Activated T-cell treated with anti-CD3 and anti-CD28 coated beads, Interleukin-2, amount 50 U/mL, for 4 hours (primary cell): ENCODE results near the gene PECR. TPM values are rescaled to one million over a fixed set of nuclear protein-coding genes. Genes with fewer than 3 reads are reported as not detected.

Source experiments
- ATAC-seq, 2 donors: fragments of 200-7000 bp; cut with Tn5 transposase; one replicate each; pipeline ENCODE4 v1.10.0; 2021
- DNase-seq: peaks from one replicate; pipeline ENCODE4 v3.0.0-alpha.2; 2020
- H3K27me3 Mint-ChIP-seq: one replicate; pipeline ENCODE4 v1.8.0; 2021; ENCODE audit warnings: low read depth, mixed read lengths
- H3K36me3 Mint-ChIP-seq: one replicate; pipeline ENCODE4 v1.8.0; 2022; ENCODE audit warnings: mixed read lengths; ENCODE audit not compliant: insufficient read depth
- H3K4me1 Mint-ChIP-seq: one replicate; pipeline ENCODE4 v1.8.0; 2021; ENCODE audit warnings: low read depth, mixed read lengths
- H3K4me3 Mint-ChIP-seq: one replicate; pipeline ENCODE4 v1.8.0; 2021; ENCODE audit warnings: mild to moderate bottlenecking, moderate library complexity, mixed read lengths
- H3K9me3 Mint-ChIP-seq: one replicate; pipeline ENCODE4 v1.8.0; 2021; ENCODE audit warnings: mixed read lengths
- total RNA-seq, 3 donors: library from RNA; stranded (reverse); gene quantifications; one replicate each; pipeline ENCODE4 v1.2.1, GENCODE V29; 2021

Gene PECR
- total RNA-seq, 3 donors from 2014 or later = 4.7 to 6.9 (median 6.0) TPM

DNA sequence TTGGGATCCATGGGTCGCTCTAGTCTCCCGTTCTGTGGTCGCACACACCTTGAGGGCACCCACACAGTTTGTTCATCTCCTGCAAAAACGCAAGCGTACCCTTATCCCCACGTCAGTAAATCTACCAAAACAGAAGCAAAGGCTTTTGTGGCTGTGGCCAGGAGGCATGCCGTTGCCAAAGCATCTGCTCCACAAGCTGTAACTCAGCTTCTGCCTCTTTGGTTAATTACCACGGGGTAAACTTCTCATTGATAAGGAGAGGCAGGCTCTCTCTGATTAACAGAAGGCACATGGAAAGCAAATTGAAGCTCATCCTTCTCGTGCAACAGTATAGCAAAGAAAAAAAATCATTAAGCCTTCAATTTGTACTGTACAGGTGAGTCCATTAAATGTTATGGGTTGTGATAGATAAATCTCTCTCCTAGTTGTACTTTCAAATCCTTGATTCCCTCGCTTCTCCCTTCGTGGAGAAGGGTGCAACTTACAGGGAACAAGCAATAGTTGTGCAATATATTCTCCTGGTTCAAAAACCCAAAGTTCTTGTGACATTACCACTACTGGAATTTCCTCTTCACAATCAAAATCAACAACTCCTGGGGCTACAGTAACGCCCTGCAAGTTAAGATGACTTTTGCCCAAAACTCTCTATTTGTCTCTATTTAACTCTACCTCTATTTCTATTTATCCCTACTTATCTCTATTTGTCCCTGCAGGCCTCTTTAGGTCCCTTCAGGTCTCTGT lies 10.3 kb downstream of the PECR start:
- no peak for ATAC-seq
- Mint-ChIP-seq H3K4me1 (peaks cover 33% of the 10 kb centered on the region), H3K27me3 (no peaks in the 10 kb centered on the region), H3K36me3 (peaks cover 20% of the 10 kb centered on the region), H3K9me3 (no peaks in the 10 kb centered on the region), H3K4me3 (no peak overlapping the region)
- no peak for DNase-seq

DNA sequence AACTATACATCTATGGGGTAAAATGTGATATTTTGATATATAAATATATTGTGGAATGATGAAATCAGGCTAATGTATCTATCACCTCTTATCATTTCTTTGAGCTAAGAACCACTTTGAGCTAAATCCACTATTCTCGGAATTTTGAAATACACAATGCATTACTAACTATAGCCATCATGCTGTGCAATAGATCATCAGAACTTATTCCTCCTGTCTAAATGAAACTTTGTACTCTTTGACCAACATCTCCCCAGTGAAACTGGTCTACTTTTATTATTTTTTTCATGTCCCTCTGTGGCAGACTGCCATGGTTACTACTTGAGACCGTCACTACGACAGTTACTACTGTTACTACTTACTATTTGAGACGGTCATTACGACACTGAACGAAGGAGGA lies 11.4 kb downstream of the PECR start:
- Mint-ChIP-seq H3K9me3 (no peaks in the 10 kb centered on the region), H3K36me3 (peaks cover 20% of the 10 kb centered on the region), H3K4me3 (no peak overlapping the region), H3K27me3 (no peaks in the 10 kb centered on the region), H3K4me1 (peaks cover 26% of the 10 kb centered on the region)
- DNase-seq (no peak), ATAC-seq (no peak)

DNA sequence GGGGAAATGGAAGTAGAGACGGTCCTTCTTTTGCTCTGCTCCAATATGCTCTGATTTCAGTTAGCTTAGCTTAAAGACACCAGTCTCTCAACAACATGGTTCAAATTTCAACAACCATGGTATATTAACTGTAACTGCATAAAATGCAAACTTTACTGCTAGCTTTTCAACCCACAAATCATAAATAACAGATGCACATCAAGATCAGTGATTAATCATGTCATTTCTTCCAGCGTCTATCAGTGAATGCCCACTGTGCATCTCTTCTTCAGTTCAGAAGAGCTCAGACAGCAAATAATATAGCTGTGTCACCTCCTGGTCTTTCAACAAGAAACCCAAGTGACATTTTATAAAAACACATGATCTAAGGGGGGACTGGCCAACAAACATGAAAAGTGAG lies 12.6 kb downstream of the PECR start:
- Mint-ChIP-seq H3K36me3 (peaks cover 15% of the 10 kb centered on the region), H3K4me1 (peaks cover 17% of the 10 kb centered on the region), H3K9me3 (no peaks in the 10 kb centered on the region), H3K27me3 (no peaks in the 10 kb centered on the region), H3K4me3 (no peak overlapping the region)
- DNase-seq = no peak
- no peak for ATAC-seq

DNA sequence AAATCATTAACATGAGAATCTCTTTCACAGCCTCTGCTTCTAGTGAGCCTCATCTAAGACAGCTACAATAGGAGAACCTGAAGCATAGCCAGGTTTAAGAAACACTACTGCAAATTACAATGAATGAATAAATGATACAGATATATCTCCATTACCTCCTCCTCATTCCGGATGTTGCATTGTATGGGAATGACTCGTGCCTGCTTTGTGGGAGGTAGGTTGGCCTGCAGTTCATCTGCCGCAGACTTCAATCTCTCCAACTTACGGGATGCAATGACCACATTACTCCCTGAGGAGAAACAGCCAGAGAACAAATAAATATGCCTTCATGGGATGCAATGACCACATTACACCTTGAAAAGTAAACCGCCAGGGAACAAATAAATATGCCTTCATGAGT lies 15.4 kb downstream of the PECR start:
- no peak for DNase-seq
- Mint-ChIP-seq H3K27me3 (no peaks in the 10 kb centered on the region), H3K4me1 (peaks cover 13% of the 10 kb centered on the region), H3K36me3 (peaks cover 13% of the 10 kb centered on the region), H3K4me3 (no peak overlapping the region), H3K9me3 (no peaks in the 10 kb centered on the region)
- no peak for ATAC-seq

DNA sequence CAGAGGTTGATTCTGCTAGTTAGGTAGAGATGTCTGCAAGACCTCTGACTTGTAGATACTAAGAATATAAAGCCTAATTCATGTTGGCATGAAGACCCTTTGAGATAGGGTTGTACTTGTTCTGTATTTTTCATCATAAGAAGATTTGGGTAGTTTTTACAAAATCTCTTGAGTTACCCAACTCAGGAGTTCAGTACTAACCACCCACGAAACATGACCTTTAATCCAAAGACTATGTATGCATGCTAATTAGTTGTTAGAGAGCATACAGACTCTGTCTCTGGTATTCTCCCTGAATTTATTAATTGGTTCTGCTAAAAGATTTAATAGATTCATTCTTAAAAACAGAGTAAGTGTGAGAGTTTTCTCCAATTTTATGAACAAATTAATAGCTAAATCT lies 16.9 kb downstream of the PECR start:
- Mint-ChIP-seq H3K4me1 (peaks cover 13% of the 10 kb centered on the region), H3K36me3 (peaks cover 9% of the 10 kb centered on the region), H3K4me3 (no peak overlapping the region), H3K9me3 (no peaks in the 10 kb centered on the region), H3K27me3 (no peaks in the 10 kb centered on the region)
- DNase-seq = no peak
- no peak for ATAC-seq

DNA sequence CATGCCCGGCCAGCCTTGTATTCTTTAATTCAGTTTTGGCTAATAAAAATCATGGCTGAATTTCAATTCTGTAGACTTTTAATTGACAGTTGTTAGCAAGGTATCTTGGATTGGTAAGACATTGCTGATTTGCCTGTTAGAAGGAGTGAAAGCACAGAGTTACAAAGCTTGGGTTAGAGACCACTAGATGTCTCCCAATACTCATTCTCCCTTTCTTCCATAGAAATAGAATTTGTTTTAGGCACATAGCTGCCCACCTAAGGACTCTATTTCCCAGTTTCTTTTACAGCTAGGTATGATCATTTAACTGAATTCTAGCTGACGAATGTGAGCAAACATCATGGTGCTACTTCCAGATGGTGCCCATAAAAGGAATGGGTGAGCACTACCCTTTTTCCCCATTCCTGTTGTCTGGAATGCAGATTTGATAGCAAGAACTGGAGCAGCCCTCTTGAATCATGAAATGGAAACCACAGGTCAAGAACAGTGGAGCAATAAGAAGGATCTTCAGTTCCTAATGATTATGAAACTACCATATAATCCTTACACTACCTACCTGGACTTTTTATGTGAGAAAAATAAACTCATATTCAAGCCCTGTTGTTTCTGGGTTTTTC lies 17.5 kb downstream of the PECR start:
- ATAC-seq = no peak
- H3K36me3 Mint-ChIP-seq = peaks cover 11% of the 10 kb centered on the region
- peaks cover 11% of the 10 kb centered on the region for H3K4me1 Mint-ChIP-seq
- no peaks in the 10 kb centered on the region for H3K27me3 Mint-ChIP-seq
- no peak for DNase-seq
- no peak overlapping the region for H3K4me3 Mint-ChIP-seq
- peaks cover 4% of the 10 kb centered on the region for H3K9me3 Mint-ChIP-seq

DNA sequence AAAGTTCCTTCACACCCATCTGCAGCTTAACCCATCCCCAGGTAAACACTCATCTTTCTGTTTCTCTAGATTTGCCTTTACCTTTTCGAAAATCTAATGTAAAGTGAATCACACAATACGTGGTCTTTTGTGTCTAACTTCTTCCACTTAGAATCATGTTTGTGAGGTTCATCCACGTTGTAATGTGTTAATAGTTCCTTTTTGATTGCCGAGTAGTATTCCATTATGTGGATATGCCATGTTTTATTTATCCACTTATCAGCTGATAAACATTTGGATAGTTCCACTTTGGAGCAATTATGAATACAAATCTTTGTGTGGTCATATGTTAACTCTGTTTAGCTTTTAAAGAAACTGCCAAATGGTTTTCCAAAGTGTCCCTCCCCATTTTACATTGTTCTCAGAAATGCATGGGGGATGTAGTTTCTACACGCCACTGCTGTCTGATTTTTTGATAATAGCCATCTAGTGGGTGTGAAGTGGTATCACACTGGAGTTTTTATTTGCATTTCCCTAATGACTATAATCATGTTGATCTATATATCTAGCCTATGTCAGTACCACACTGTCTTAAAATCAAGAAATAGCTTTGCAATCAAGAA lies 22.3 kb downstream of the PECR start:
- Mint-ChIP-seq H3K36me3 (peaks cover 17% of the 10 kb centered on the region), H3K27me3 (no peaks in the 10 kb centered on the region), H3K4me1 (peaks cover 32% of the 10 kb centered on the region), H3K4me3 (no peak overlapping the region), H3K9me3 (peaks cover 4% of the 10 kb centered on the region)
- ATAC-seq (no peak), DNase-seq (no peak)

DNA sequence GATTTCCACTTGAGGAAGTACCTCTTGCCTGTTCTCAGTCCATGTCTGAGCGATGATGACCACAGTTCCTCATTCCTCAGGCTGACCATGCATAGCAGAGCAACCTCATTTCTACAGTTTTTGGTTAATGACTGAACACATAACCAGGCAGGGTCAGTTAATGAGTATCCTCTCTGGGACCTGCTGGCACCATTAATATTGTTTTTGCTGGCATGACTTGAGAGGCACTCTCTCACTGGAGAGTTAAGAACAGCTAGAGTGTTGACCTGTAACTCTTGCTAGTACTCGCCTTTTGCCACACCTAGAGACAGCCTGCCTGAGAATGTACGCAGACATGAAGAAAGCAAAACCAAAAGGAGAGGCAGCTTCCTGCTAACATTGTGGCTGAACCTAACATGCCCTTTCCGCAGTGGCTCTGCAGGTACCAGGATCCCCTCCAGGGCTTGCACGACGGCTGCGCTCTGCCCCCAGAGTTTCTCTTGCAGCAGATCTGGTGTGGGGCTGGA lies 23.9 kb downstream of the PECR start:
- ATAC-seq (peak; percentile 98 to 100), DNase-seq (peak; percentile 35)
- Mint-ChIP-seq H3K27me3 (no peaks in the 10 kb centered on the region), H3K4me3 (peak overlapping the region; percentile 67), H3K4me1 (peaks cover 32% of the 10 kb centered on the region), H3K9me3 (peaks cover 4% of the 10 kb centered on the region), H3K36me3 (peaks cover 17% of the 10 kb centered on the region)

DNA sequence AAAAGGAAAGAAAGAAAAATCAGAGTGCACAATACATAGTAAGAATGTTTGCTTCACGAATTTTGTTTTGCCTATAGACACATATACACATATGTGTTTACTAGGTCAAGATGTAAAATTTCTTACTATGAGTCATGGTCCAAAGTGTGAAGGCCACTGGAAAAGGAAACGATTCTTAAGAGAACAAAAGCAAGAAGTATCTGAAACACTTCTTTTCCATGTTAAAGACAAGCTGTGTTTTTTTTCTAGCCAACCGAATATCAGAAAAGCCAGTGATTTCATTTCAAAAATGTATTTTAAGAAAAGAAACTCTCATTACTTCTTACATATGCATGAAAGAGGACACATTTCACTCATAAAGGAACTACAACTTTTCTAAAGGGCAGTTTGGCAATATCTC lies 24.9 kb downstream of the PECR start:
- H3K9me3 Mint-ChIP-seq = peaks cover 4% of the 10 kb centered on the region
- H3K36me3 Mint-ChIP-seq = peaks cover 16% of the 10 kb centered on the region
- H3K4me1 Mint-ChIP-seq = peaks cover 32% of the 10 kb centered on the region
- H3K27me3 Mint-ChIP-seq = no peaks in the 10 kb centered on the region
- H3K4me3 Mint-ChIP-seq = no peak overlapping the region
- no peak for ATAC-seq
- DNase-seq = no peak

DNA sequence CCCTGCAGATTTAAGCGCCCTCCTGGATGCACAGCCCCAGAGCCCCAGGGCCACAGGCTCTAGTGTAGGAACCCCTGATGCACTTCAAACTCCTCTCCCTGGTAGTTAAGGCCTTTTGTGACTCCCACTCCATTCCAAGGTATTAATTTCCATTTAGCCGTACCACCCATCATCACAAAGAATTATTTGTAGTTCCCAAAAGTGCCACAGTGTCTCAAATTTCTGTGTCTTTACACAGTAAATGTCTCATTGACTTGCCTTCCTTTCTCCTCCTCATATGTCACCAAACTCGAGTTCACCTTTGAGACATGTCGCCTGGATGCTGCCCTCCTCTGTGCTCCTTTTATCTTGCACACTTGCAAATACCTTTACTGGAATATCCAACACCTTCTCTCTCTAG lies 25.9 kb downstream of the PECR start:
- no peak for DNase-seq
- no peaks in the 10 kb centered on the region for H3K27me3 Mint-ChIP-seq
- peaks cover 15% of the 10 kb centered on the region for H3K36me3 Mint-ChIP-seq
- peaks cover 4% of the 10 kb centered on the region for H3K9me3 Mint-ChIP-seq
- peaks cover 32% of the 10 kb centered on the region for H3K4me1 Mint-ChIP-seq
- no peak for ATAC-seq
- H3K4me3 Mint-ChIP-seq = no peak overlapping the region

DNA sequence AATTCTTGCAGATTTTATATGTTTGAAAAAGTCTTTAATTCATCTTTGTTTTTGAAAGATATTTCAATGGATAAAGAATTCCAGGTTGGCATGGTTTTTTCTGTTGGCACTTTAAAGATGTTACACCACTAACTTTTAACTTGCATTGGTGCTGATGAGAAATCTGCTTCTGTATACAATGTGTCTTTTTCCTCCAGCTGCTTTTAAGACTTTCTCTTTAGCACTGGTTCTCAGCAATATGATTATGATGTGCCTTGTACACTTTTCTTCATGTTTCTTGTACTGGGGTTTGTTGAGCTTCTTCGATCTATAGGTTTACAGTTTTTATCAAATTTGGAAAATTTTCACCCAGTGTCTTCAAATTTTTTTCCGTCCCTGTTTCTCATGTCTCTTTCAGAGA lies 29.2 kb downstream of the PECR start:
- ATAC-seq (no peak), DNase-seq (no peak)
- H3K4me3 Mint-ChIP-seq = no peak overlapping the region
- peaks cover 14% of the 10 kb centered on the region for H3K4me1 Mint-ChIP-seq
- H3K27me3 Mint-ChIP-seq = no peaks in the 10 kb centered on the region
- peaks cover 18% of the 10 kb centered on the region for H3K36me3 Mint-ChIP-seq
- no peaks in the 10 kb centered on the region for H3K9me3 Mint-ChIP-seq

DNA sequence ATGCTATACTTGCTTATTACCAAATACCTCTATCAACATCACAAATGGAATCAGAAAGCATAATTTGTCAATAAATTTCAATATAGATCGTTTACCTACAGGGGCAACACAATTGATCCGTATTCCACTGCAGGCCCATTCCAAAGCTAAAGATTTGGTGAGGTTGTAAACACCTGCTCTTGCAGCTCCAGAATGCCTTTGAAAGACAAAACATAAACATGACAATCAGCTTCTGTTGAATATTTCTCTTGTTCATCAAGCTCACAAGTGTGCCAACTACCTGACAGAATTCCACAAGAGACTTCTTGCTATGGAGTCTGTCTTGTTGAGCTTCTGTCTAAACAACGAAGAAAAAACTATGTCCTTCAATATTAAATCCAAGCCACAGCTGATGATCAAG lies 30.3 kb downstream of the PECR start:
- Mint-ChIP-seq H3K36me3 (peaks cover 18% of the 10 kb centered on the region), H3K4me1 (peaks cover 6% of the 10 kb centered on the region), H3K4me3 (no peak overlapping the region), H3K27me3 (no peaks in the 10 kb centered on the region), H3K9me3 (no peaks in the 10 kb centered on the region)
- DNase-seq (no peak), ATAC-seq (no peak)

DNA sequence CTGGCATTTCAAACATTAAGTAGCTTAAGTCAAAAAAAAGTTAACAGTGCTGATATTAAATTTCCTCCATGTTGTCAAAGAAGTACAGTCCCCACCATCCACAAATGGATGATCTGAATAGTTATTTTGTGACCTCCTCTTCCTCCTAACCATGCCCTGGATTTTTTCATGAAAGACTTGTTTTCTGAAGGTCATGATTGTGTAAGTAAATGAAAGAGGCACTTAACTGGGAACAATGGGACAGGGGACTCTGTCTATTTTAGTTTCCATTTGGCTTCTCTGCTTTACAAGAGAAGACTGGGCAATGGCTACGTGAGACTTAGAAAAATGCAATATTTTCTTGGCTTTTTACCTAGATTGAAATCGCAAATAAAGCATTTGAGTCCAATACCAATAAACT lies 32.2 kb downstream of the PECR start:
- no peaks in the 10 kb centered on the region for H3K4me1 Mint-ChIP-seq
- ATAC-seq = no peak
- H3K36me3 Mint-ChIP-seq = peaks cover 7% of the 10 kb centered on the region
- H3K27me3 Mint-ChIP-seq = no peaks in the 10 kb centered on the region
- no peak for DNase-seq
- no peak overlapping the region for H3K4me3 Mint-ChIP-seq
- H3K9me3 Mint-ChIP-seq = no peaks in the 10 kb centered on the region

DNA sequence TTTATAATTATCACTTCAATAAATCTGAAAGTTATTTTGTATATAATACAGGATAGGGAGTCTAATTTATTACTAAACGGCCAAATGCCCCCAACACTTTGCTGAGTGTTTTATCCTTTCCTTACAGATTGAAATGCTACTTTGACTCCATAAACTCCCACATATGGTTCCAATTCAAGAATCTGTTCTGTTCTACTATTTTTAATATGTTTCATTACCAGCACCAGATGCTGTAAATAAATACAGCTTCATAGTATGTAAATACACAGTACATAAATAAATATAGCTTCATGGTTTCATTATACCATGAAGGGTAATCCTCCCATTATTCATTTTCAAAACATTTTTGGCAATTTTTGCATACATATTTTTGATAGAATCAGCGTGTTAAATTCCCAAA lies 34.2 kb downstream of the PECR start:
- no peak for DNase-seq
- Mint-ChIP-seq H3K4me3 (no peak overlapping the region), H3K4me1 (no peaks in the 10 kb centered on the region), H3K36me3 (peaks cover 12% of the 10 kb centered on the region), H3K27me3 (no peaks in the 10 kb centered on the region), H3K9me3 (no peaks in the 10 kb centered on the region)
- ATAC-seq = no peak
